CD14-positive monocyte (primary cell): ENCODE data around the gene RPS4Y1. TPM values are rescaled to one million over a fixed set of nuclear protein-coding genes. Genes with fewer than 3 reads are reported as not detected.

ENCODE experiments used
- DNase-seq, 3 donors: peaks; one replicate each; pipeline ENCODE4 v3.0.0-alpha.2; 2011 to 2022
- H2AFZ ChIP-seq: 2 replicates; pipeline ENCODE4 v1.6.0; 2012; ENCODE audit warnings: mild to moderate bottlenecking, low read depth, low read length, inconsistent platforms; ENCODE audit not compliant: insufficient read depth, poor library complexity, severe bottlenecking
- H3K27ac ChIP-seq, 2 donors: 1 replicate in 1 of 2; 2 replicates in 1 of 2; pipeline ENCODE4 v1.5.1; 2012 to 2013; ENCODE audit warnings: low read length in 2 of 2, control low read depth in 1 of 2, inconsistent platforms in 1 of 2, low read depth in 1 of 2, mild to moderate bottlenecking in 1 of 2
- H3K27me3 ChIP-seq, 2 donors: one replicate each; pipeline versions ENCODE4 v1.6.0 to v1.6.1; 2011 to 2013; ENCODE audit warnings: low read length in 2 of 2; ENCODE audit not compliant: control insufficient read depth in 2 of 2, insufficient read depth in 2 of 2
- H3K36me3 ChIP-seq, 2 donors: replicated peaks in 1 of 2; 1 replicate in 1 of 2; 2 replicates in 1 of 2; pipeline versions ENCODE4 v1.5.1 to v1.6.1; 2012 to 2013; ENCODE audit warnings: low read length in 2 of 2, control low read depth in 1 of 2, inconsistent platforms in 1 of 2, mild to moderate bottlenecking in 1 of 2; ENCODE audit not compliant: insufficient read depth in 2 of 2, control insufficient read depth in 1 of 2
- H3K4me1 ChIP-seq, 2 donors: 1 replicate in 1 of 2; 2 replicates in 1 of 2; pipeline versions ENCODE4 v1.5.1 to v1.6.1; 2012 to 2013; ENCODE audit warnings: low read length in 2 of 2, control low read depth in 1 of 2, inconsistent platforms in 1 of 2, mild to moderate bottlenecking in 1 of 2, moderate library complexity in 1 of 2; ENCODE audit not compliant: insufficient read depth in 2 of 2, control insufficient read depth in 1 of 2
- H3K4me2 ChIP-seq: replicated peaks from 2 replicates; pipeline ENCODE3; 2012; ENCODE audit warnings: low read length, moderate library complexity, mild to moderate bottlenecking; ENCODE audit not compliant: poor library complexity, severe bottlenecking; ENCODE audit errors: extremely low read depth
- H3K4me3 ChIP-seq, 3 experiments: fragments of 200-600 bp in 1 of 3; sonication (generic) in 1 of 3; replicated peaks in 1 of 3; 1 replicate in 2 of 3; 2 replicates in 1 of 3; pipeline ENCODE4 v1.5.1; 2011 to 2013; ENCODE audit warnings: low read length in 3 of 3, mild to moderate bottlenecking in 3 of 3, control low read depth in 2 of 3, low read depth in 2 of 3, inconsistent platforms in 1 of 3, moderate library complexity in 1 of 3
- H3K79me2 ChIP-seq: 2 replicates; pipeline ENCODE4 v1.6.0; 2012; ENCODE audit warnings: mild to moderate bottlenecking, control low read depth, inconsistent platforms, low read length, moderate library complexity; ENCODE audit not compliant: insufficient read depth
- H3K9ac ChIP-seq: 2 replicates; pipeline ENCODE4 v1.6.0; 2017; ENCODE audit warnings: low read length, mild to moderate bottlenecking; ENCODE audit not compliant: insufficient read depth, poor library complexity, severe bottlenecking
- H3K9me3 ChIP-seq, 2 donors: replicated peaks in 1 of 2; 1 replicate in 1 of 2; 2 replicates in 1 of 2; pipeline versions ENCODE4 v1.5.1 to v1.6.1; 2012 to 2013; ENCODE audit warnings: low read length in 2 of 2, control low read depth in 1 of 2; ENCODE audit not compliant: control insufficient read depth in 1 of 2, insufficient read depth in 1 of 2
- H4K20me1 ChIP-seq: 2 replicates; pipeline ENCODE4 v1.6.0; 2012; ENCODE audit warnings: mild to moderate bottlenecking, low read length, control low read depth, moderate library complexity; ENCODE audit not compliant: insufficient read depth
- H3K27ac Mint-ChIP-seq, 7 donors: one replicate each; pipeline ENCODE4 v1.8.0; 2020; ENCODE audit warnings: mild to moderate bottlenecking in 7 of 7, mixed read lengths in 7 of 7, moderate library complexity in 6 of 7, inconsistent platforms in 2 of 7
- H3K27me3 Mint-ChIP-seq, 3 donors: one replicate each; pipeline ENCODE4 v1.8.0; 2021 to 2022; ENCODE audit warnings: low read depth in 3 of 3, mild to moderate bottlenecking in 3 of 3, mixed read lengths in 3 of 3, moderate library complexity in 3 of 3, inconsistent platforms in 1 of 3
- H3K36me3 Mint-ChIP-seq, 2 donors: one replicate each; pipeline ENCODE4 v1.8.0; 2020; ENCODE audit warnings: mixed read lengths in 2 of 2, inconsistent platforms in 1 of 2, mild to moderate bottlenecking in 1 of 2
- H3K4me1 Mint-ChIP-seq: one replicate; pipeline ENCODE4 v1.8.0; 2020; ENCODE audit warnings: mild to moderate bottlenecking, mixed read lengths
- H3K4me3 Mint-ChIP-seq, 2 donors: one replicate each; pipeline ENCODE4 v1.8.0; 2020; ENCODE audit warnings: mild to moderate bottlenecking in 2 of 2, mixed read lengths in 2 of 2, moderate library complexity in 1 of 2
- H3K9me3 Mint-ChIP-seq, 7 donors: one replicate each; pipeline ENCODE4 v1.8.0; 2020 to 2022; ENCODE audit warnings: mixed read lengths in 7 of 7, mild to moderate bottlenecking in 6 of 7, moderate library complexity in 6 of 7, inconsistent platforms in 2 of 7
- CTCF ChIP-seq: fragments of 200-600 bp; IDR thresholded peaks from one replicate; pipeline ENCODE4 v1.8.0; 2022; ENCODE audit warnings: antibody characterized with exemption, mild to moderate bottlenecking
- WGBS: methylation state at CpG from one replicate; pipeline ENCODE4 v1.1.5; 2013; ENCODE audit warnings: missing lambda C conversion rate; ENCODE audit not compliant: insufficient coverage; 5-methylcytosine and 5-hydroxymethylcytosine counted together
- intact Hi-C, 2 donors: fragments of 100-400 bp; cut with micrococcal nuclease; formaldehyde crosslinking; loops; one replicate each; pipeline versions ENCODE4 v1.15.0 to v1.15.1; 2023
- polyA plus RNA-seq, 3 donors: library from polyadenylated mRNA; depleted of rRNA in 1 of 3; unstranded in 2 of 3; stranded (reverse) in 1 of 3; fragments of 300-500 nt in 2 of 3; fragments of >200 nt in 1 of 3; fragmentation: Illumina TruSeq in 2 of 3; gene quantifications; 1 replicate in 2 of 3; 2 replicates in 1 of 3; pipeline ENCODE4 v1.2.3, GENCODE V29; 2012 to 2021

The RPS4Y1 gene
- polyA plus RNA-seq, 3 donors = not detected

DNA sequence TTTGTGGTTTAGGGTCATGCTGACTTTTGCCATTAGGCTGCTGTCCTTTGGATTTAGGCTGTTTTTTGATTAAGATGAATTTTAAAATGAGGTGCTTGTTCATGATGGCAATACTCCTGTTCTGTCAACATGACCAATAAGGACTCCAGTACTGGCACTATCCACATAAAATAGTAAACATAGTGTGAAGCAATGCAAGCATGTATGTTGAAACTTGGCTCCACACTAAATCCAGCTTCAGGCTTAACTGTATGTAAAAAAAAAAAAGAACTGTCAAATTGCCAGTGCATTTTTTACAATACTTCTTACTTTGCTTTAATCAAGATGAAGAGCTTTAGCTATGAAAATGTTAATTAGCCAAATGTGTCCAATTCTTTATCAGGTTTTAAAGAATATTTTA lies 6.2 kb upstream of the RPS4Y1 start:
- no peak overlapping the region for H3K4me3 ChIP-seq
- no peak overlapping the region for H2AFZ ChIP-seq
- Mint-ChIP-seq H3K4me3 (peak overlapping the region in 1 of 2 donors; percentile 9), H3K27me3 (peaks cover 0 to 27% (median 10%) of the 10 kb centered on the region in 3 donors), H3K27ac (no peak overlapping the region), H3K36me3 (no peaks in the 10 kb centered on the region), H3K9me3 (peaks cover 0 to 6% (median 0%) of the 10 kb centered on the region in 7 donors), H3K4me1 (no peaks in the 10 kb centered on the region)
- no peak overlapping the region for H3K4me2 ChIP-seq
- DNase-seq = no peak
- intact Hi-C loops = no loop called here
- no peaks in the 10 kb centered on the region for H3K4me1 ChIP-seq
- no peaks in the 10 kb centered on the region for H3K27me3 ChIP-seq
- H3K9ac ChIP-seq = no peak overlapping the region
- H4K20me1 ChIP-seq = no peaks in the 10 kb centered on the region
- no peak for TF ChIP-seq CTCF
- no peaks in the 10 kb centered on the region for H3K36me3 ChIP-seq
- no peaks in the 10 kb centered on the region for H3K79me2 ChIP-seq
- H3K9me3 ChIP-seq = no peaks in the 10 kb centered on the region
- H3K27ac ChIP-seq = no peak overlapping the region

GRCh38 chrY:2837078-2837477 lies 4.3 kb upstream of the RPS4Y1 start:
- no peaks in the 10 kb centered on the region for H3K79me2 ChIP-seq
- H3K9me3 Mint-ChIP-seq = peaks cover 0 to 2% (median 0%) of the 10 kb centered on the region in 7 donors
- 100% methylated on average over 1 of the region's 2 CpGs for WGBS
- H3K4me2 ChIP-seq = no peak overlapping the region
- no peak overlapping the region for H3K4me3 Mint-ChIP-seq
- H3K27ac Mint-ChIP-seq = no peak overlapping the region
- H4K20me1 ChIP-seq = no peaks in the 10 kb centered on the region
- peaks cover 0 to 25% (median 6%) of the 10 kb centered on the region in 3 donors for H3K27me3 Mint-ChIP-seq
- no peaks in the 10 kb centered on the region for H3K36me3 ChIP-seq
- no peak overlapping the region for H3K9ac ChIP-seq
- no peaks in the 10 kb centered on the region for H3K36me3 Mint-ChIP-seq
- H3K9me3 ChIP-seq = peaks cover 0 to 5% of the 10 kb centered on the region in 2 donors
- H3K4me1 Mint-ChIP-seq = peaks cover 3% of the 10 kb centered on the region
- no peak overlapping the region for H3K27ac ChIP-seq
- H3K27me3 ChIP-seq = no peaks in the 10 kb centered on the region
- no peak for DNase-seq
- TF ChIP-seq CTCF = no peak
- intact Hi-C loops = no loop called here
- no peak overlapping the region for H2AFZ ChIP-seq
- no peak overlapping the region for H3K4me3 ChIP-seq
- H3K4me1 ChIP-seq = peaks cover 0 to 6% of the 10 kb centered on the region in 2 donors
